GM21825 (cell line): ENCODE results near the gene CNGA3.
A peak's percentile ranks its signal among the peaks of the same experiment; 100 is the strongest.

Experiments used
- ATAC-seq: cut with Tn5 transposase; IDR thresholded peaks from one replicate; pipeline ENCODE4 v1.9.1; 2021; ENCODE audit warnings: mild to moderate bottlenecking, moderate library complexity; ENCODE audit not compliant: unreplicated experiment

CNGA3 gene

GRCh38 chr2:98376301-98376910 lies 30.1 kb downstream of the CNGA3 start:
- ATAC-seq = no peak

- ATAC-seq = no peak
Measured at GRCh38 chr2:98376996-98377395, 30.7 kb downstream of the CNGA3 start.

GRCh38 chr2:98377544-98377943 lies 31.3 kb downstream of the CNGA3 start:
- no peak for ATAC-seq

GRCh38 chr2:98378196-98378595 lies 31.9 kb downstream of the CNGA3 start:
- ATAC-seq = no peak

- ATAC-seq = no peak
Measured at GRCh38 chr2:98378901-98379300, 32.6 kb downstream of the CNGA3 start.

- ATAC-seq = no peak
Measured at GRCh38 chr2:98379311-98380202, 33.3 kb downstream of the CNGA3 start.

GRCh38 chr2:98380203-98380535 lies 33.9 kb downstream of the CNGA3 start:
- no peak for ATAC-seq

GRCh38 chr2:98381494-98381893 lies 35.2 kb downstream of the CNGA3 start:
- no peak for ATAC-seq

- no peak for ATAC-seq
Measured at GRCh38 chr2:98382086-98382485, 35.8 kb downstream of the CNGA3 start.

- no peak for ATAC-seq
Measured at GRCh38 chr2:98382739-98383138, 36.5 kb downstream of the CNGA3 start.

GRCh38 chr2:98383166-98383565 lies 36.9 kb downstream of the CNGA3 start:
- no peak for ATAC-seq

GRCh38 chr2:98385050-98385699 lies 38.9 kb downstream of the CNGA3 start:
- ATAC-seq = peak; percentile 72

- no peak for ATAC-seq
Measured at GRCh38 chr2:98387478-98387877, 41.2 kb downstream of the CNGA3 start.

- no peak for ATAC-seq
Measured at GRCh38 chr2:98388081-98388480, 41.8 kb downstream of the CNGA3 start.

- no peak for ATAC-seq
Measured at GRCh38 chr2:98388601-98389250, 42.5 kb downstream of the CNGA3 start.

- ATAC-seq = no peak
Measured at GRCh38 chr2:98389251-98389605, 43.0 kb downstream of the CNGA3 start.

- ATAC-seq = no peak
Measured at GRCh38 chr2:98390571-98391476, 44.6 kb downstream of the CNGA3 start.

- no peak for ATAC-seq
Measured at GRCh38 chr2:98391581-98392270, 45.5 kb downstream of the CNGA3 start.

GRCh38 chr2:98393354-98393753 lies 47.1 kb downstream of the CNGA3 start:
- no peak for ATAC-seq

GRCh38 chr2:98394595-98395153 lies 48.4 kb downstream of the CNGA3 start:
- no peak for ATAC-seq
